Neutrophil (primary cell): ENCODE measurements around the gene AGPAT4.

Experiments used
- H3K27ac ChIP-seq: fragments of 200-600 bp; sonication (generic); 2 replicates; pipeline ENCODE4 v1.5.1; 2016; ENCODE audit warnings: mild to moderate bottlenecking, moderate library complexity
- H3K27me3 ChIP-seq: fragments of 200-600 bp; sonication (generic); 2 replicates; pipeline ENCODE4 v1.6.0; 2016; ENCODE audit warnings: mild to moderate bottlenecking
- H3K36me3 ChIP-seq: fragments of 200-600 bp; sonication (generic); 2 replicates; pipeline ENCODE4 v1.5.1; 2017
- H3K4me1 ChIP-seq, 2 experiments: fragments of 200-600 bp in 1 of 2; sonication (generic) in 1 of 2; 1 replicate in 1 of 2; 2 replicates in 1 of 2; pipeline versions ENCODE4 v1.5.1 to v1.6.1; 2013 to 2016; ENCODE audit warnings: low read depth in 1 of 2, low read length in 1 of 2, mild to moderate bottlenecking in 1 of 2, moderate library complexity in 1 of 2; ENCODE audit not compliant: control insufficient read depth in 1 of 2, insufficient read depth in 1 of 2
- H3K4me3 ChIP-seq, 2 experiments: fragments of 200-600 bp in 1 of 2; sonication (generic) in 1 of 2; 1 replicate in 1 of 2; 2 replicates in 1 of 2; pipeline ENCODE4 v1.5.1; 2013 to 2016; ENCODE audit warnings: low read depth in 1 of 2, low read length in 1 of 2, mild to moderate bottlenecking in 1 of 2, moderate library complexity in 1 of 2
- H3K9me3 ChIP-seq: fragments of 200-600 bp; sonication (generic); 2 replicates; pipeline ENCODE4 v1.5.1; 2016
- TF ChIP-seq, protein P1 (sequence below): fragments of 200-600 bp; sonication (generic); IDR thresholded peaks from 2 replicates; pipeline ENCODE4 v1.5.1; 2016; ENCODE audit warnings: antibody characterized with exemption

AGPAT4 gene

DNA sequence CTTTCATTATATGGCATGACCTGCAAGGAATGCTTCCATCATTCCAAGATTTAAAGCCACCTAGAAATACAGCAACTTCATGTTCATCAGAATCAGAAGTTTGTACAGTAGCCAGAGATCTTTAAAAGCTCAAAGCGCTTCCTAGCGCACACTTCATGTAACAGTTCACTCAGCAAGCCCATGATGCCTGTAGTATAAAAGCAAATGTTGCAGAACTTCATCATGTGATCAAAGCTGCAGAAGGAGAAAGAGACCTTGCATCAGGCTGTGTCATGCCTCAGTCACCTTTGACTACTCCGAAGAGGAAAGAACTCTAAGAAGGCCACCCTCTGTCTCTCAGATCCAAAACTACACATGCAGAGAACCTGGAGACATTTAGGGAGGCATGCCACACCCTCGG, 78.5 kb downstream of the AGPAT4 start:
- H3K27ac ChIP-seq, result no peak overlapping the region
- TF ChIP-seq, protein P1, sequence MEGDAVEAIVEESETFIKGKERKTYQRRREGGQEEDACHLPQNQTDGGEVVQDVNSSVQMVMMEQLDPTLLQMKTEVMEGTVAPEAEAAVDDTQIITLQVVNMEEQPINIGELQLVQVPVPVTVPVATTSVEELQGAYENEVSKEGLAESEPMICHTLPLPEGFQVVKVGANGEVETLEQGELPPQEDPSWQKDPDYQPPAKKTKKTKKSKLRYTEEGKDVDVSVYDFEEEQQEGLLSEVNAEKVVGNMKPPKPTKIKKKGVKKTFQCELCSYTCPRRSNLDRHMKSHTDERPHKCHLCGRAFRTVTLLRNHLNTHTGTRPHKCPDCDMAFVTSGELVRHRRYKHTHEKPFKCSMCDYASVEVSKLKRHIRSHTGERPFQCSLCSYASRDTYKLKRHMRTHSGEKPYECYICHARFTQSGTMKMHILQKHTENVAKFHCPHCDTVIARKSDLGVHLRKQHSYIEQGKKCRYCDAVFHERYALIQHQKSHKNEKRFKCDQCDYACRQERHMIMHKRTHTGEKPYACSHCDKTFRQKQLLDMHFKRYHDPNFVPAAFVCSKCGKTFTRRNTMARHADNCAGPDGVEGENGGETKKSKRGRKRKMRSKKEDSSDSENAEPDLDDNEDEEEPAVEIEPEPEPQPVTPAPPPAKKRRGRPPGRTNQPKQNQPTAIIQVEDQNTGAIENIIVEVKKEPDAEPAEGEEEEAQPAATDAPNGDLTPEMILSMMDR, result no peak
- no peaks in the 10 kb centered on the region for H3K36me3 ChIP-seq
- H3K4me3 ChIP-seq, result no peak overlapping the region
- no peaks in the 10 kb centered on the region for H3K9me3 ChIP-seq
- peaks cover 22 to 29% of the 10 kb centered on the region in 2 experiments for H3K4me1 ChIP-seq
- H3K27me3 ChIP-seq, result no peaks in the 10 kb centered on the region

DNA sequence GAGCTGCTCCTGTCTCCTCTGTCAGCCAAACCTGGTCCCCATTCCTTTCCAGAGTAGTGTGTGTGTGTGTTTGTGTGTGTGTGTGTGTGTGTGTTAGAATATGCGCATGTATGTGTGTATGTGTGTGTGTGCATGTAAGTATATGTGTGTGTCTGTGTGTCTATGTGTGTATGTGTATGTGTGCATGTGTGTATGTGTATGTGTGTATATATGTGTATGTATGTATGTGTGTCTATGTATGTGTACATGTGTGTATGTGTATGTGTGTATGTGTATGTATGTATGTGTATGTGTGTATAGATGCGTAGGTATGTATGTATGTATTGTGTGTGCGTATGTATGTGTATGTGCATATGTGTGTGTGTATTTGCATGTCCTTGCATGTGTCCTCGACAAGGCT, 79.5 kb downstream of the AGPAT4 start:
- Histone ChIP-seq H3K4me3 (no peak overlapping the region), H3K4me1 (peaks cover 12 to 19% of the 10 kb centered on the region in 2 experiments), H3K9me3 (no peaks in the 10 kb centered on the region), H3K27ac (no peak overlapping the region), H3K27me3 (no peaks in the 10 kb centered on the region), H3K36me3 (no peaks in the 10 kb centered on the region)
- TF ChIP-seq, protein P1, result no peak

DNA sequence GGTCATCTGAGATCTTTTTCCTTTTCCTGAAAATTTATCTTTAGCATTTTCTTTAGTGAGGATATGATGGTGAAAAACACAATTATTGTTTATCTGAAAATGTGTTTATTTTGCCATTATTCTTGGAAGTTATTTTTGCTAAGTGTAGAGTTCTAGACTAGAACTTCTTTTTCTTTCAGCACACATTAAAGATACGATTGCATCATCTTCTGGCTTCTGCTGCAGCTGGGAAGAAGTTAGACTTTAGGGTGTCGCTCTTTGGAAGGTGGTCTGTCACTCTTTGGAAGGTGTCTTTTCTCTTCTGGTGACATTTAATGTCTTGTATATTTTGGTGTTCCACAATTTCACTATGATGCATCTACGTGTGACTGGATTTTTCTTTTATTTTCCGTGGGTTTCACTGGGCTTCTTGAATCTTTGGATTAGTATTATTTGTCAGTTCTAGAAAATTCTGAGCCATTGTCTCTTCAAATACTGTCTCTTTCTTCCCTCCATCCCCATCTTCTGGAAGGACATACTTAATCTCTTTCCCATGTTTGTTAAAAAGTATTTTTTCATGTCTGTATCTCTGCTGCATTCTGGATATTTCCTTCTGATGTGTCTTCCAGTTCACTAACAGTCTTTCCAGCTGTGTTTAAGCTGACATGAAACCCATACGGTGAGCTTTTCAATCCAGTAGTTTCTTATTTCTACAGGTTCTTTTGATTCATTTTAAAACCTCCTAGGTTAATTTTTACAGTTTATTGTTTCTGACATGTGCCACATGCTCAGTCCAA, 81.0 kb downstream of the AGPAT4 start:
- H3K27me3 ChIP-seq, result no peaks in the 10 kb centered on the region
- H3K27ac ChIP-seq, result no peak overlapping the region
- H3K4me3 ChIP-seq, result no peak overlapping the region
- no peaks in the 10 kb centered on the region for H3K9me3 ChIP-seq
- peaks cover 0 to 4% of the 10 kb centered on the region in 2 experiments for H3K4me1 ChIP-seq
- H3K36me3 ChIP-seq, result no peaks in the 10 kb centered on the region
- TF ChIP-seq, protein P1, result no peak

DNA sequence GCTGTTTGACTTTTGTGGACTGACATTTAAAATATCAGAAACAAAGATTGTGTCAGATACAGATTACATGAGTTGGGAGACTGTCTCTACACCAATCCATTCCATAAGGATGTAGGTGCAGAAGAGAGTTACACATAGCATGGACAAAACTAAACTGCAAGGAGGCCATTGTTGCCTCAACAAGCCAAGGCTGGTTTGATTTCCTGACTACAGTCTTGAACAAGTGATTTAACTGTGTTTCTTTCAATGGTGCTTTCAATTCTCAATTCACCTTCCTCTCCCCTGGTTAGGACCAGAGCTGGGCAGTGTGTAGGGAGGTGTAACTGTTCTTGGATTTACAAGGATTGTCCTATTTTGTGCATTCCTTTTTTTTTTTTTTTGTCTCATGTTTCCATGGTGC, 82.2 kb downstream of the AGPAT4 start:
- Histone ChIP-seq H3K4me1 (no peaks in the 10 kb centered on the region), H3K36me3 (no peaks in the 10 kb centered on the region), H3K9me3 (no peaks in the 10 kb centered on the region), H3K4me3 (no peak overlapping the region), H3K27me3 (peaks cover under 1% of the 10 kb centered on the region), H3K27ac (no peak overlapping the region)
- TF ChIP-seq, protein P1, result no peak

DNA sequence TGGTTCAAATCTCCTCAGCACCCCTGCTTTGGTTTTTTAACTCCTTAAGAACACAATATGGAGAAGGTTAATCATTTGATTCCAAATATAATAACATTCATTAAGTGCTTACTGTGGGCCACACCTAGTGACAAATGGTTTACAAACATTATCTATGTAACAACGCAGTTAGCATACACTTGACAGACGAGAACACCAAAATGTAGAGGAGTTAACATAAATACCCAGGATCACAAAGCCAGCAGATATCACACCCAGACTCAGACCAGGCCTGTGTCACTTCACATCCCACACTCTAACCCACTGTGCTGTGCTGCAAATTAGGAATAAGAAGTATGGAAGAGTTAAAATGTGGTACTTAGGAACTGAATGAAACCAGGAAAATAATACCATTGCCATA, 82.9 kb downstream of the AGPAT4 start:
- TF ChIP-seq, protein P1, result no peak
- Histone ChIP-seq H3K27me3 (peaks cover 7% of the 10 kb centered on the region), H3K4me1 (no peaks in the 10 kb centered on the region), H3K4me3 (no peak overlapping the region), H3K36me3 (no peaks in the 10 kb centered on the region), H3K9me3 (no peaks in the 10 kb centered on the region), H3K27ac (no peak overlapping the region)
